ES-I3 (cell line): ENCODE data around the gene PPIA.

Experiments used
- H3K36me3 ChIP-seq: 2 replicates; pipeline ENCODE4 v1.6.1; 2013; ENCODE audit warnings: mild to moderate bottlenecking, low read length, control low read depth, moderate library complexity; ENCODE audit not compliant: insufficient read depth
- H3K4me1 ChIP-seq: 2 replicates; pipeline ENCODE4 v1.6.1; 2013; ENCODE audit warnings: mild to moderate bottlenecking, control low read depth, low read length; ENCODE audit not compliant: insufficient read depth
- H3K9ac ChIP-seq: 2 replicates; pipeline ENCODE4 v1.6.1; 2013; ENCODE audit warnings: low read depth, mild to moderate bottlenecking, low read length, moderate library complexity
- H3K9me3 ChIP-seq: 2 replicates; pipeline ENCODE4 v1.6.1; 2013; ENCODE audit warnings: mild to moderate bottlenecking, low read length, moderate library complexity; ENCODE audit not compliant: control insufficient read depth, insufficient read depth

Gene PPIA

DNA sequence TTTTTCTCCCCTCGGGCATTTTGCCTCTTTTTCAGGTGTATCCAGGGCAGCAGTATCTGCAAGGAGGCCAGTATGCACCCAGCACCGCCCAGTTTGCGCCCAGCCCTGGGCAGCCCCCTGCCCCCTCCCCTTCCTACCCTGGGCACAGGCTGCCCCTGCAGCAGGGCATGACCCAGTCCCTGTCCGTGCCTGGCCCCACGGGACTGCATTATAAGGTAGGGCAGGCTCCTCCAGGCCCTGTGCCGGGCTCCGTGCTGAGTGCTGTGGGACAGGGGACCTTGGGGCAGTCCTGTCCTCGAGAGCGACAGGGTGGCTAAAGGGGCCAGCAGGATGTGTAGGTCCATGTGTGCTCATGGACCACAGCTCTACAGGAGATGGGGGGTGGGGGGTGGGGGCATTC lies 37.2 kb upstream of the PPIA start:
- Histone ChIP-seq H3K9ac (no peak overlapping the region), H3K4me1 (peaks cover 2% of the 10 kb centered on the region; the same call in 1 of the 2 replicates), H3K36me3 (peaks cover 24% of the 10 kb centered on the region; the same call in 1 of the 2 replicates), H3K9me3 (no peaks in the 10 kb centered on the region)

DNA sequence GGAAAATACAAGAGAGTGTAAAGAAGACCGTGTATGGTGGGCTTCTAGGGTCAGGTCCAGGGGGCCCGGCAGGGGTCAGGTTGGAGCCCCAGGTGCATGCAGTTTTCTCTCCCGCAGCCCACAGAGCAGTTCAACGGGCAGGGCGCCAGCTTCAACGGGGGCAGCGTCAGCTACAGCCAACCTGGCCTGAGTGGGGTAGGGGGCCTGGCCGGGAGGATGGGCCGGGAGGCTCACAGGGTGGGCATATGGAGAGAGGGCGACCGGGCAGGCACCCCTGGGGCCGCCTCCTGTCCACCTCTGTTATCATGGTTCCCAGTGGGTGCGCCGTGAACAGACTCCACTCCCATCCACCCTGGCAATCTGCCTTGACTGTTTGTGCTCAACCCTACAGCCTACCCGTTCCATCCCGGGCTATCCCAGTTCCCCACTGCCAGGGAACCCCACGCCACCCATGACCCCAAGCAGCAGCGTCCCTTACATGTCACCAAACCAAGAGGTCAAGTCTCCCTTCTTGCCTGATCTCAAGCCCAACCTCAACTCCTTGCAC lies 36.4 kb upstream of the PPIA start:
- Histone ChIP-seq H3K36me3 (peaks cover 24% of the 10 kb centered on the region; the same call in 1 of the 2 replicates), H3K9ac (no peak overlapping the region), H3K4me1 (no peaks in the 10 kb centered on the region; the same call in 1 of the 2 replicates), H3K9me3 (no peaks in the 10 kb centered on the region)

DNA sequence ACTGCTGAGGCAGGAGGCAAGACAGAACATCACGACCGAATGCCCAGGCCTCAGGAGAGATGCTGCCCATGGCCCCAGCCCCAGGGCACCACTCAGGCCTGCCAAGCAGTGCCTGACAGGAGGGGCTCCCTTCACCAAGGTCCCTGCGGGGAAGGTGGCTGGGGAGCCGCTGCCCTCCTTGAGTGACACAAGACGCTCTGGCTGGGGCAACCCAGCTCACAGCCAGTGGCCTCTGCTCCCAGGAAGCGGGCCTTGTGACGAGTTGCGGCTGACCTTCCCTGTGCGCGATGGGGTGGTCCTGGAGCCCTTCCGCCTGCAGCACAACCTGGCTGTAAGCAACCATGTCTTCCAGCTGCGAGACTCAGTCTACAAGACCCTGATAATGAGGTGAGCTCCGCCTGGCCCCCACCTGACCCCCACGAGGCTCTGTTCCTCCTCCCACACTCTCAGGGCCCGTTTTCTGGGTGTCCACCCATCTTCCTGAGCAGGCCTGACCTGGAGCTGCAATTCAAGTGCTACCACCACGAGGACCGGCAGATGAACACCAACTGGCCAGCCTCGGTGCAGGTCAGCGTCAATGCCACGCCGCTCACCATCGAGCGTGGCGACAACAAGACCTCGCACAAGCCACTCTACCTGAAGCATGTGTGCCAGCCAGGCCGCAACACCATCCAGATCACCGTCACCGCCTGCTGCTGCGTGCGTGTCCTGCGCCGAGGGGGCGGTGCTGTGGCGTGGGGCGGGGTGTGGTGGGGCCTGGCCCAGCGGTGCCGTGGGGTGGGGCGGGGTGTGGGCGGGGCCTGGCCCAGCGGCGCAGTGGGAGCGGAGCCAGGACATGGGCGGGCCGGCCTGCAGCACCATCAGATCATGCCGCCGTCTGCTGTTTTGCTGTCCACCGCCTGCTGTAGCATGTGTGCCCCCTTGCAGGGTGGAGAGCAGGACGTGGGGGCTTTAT lies 35.0 kb upstream of the PPIA start:
- H3K9me3 ChIP-seq: no peaks in the 10 kb centered on the region
- no peaks in the 10 kb centered on the region for H3K4me1 ChIP-seq
- no peak overlapping the region for H3K9ac ChIP-seq
- H3K36me3 ChIP-seq: peaks cover 21% of the 10 kb centered on the region; the same call in 1 of the 2 replicates

DNA sequence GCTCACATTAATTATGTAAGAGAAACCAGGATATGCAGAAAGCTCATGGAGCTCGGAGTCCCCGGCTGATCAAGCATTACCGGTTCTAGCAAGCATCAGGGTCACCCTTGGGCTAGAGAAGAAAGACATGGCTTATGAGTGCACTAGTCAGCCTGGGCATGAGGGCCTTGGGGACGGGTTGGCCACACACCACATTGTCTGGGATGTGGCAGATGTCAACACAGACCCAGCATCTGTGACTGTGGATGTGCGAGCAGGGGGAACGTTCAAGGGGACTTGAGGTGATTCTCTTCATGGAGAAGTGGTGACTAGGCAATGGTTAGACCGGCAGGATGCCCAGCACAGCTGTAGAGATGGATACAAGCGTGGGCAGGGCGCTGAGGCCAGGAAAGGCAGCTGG lies 34.2 kb upstream of the PPIA start:
- Histone ChIP-seq H3K36me3 (peaks cover 17% of the 10 kb centered on the region; the same call in 1 of the 2 replicates), H3K4me1 (no peaks in the 10 kb centered on the region), H3K9ac (no peak overlapping the region)

DNA sequence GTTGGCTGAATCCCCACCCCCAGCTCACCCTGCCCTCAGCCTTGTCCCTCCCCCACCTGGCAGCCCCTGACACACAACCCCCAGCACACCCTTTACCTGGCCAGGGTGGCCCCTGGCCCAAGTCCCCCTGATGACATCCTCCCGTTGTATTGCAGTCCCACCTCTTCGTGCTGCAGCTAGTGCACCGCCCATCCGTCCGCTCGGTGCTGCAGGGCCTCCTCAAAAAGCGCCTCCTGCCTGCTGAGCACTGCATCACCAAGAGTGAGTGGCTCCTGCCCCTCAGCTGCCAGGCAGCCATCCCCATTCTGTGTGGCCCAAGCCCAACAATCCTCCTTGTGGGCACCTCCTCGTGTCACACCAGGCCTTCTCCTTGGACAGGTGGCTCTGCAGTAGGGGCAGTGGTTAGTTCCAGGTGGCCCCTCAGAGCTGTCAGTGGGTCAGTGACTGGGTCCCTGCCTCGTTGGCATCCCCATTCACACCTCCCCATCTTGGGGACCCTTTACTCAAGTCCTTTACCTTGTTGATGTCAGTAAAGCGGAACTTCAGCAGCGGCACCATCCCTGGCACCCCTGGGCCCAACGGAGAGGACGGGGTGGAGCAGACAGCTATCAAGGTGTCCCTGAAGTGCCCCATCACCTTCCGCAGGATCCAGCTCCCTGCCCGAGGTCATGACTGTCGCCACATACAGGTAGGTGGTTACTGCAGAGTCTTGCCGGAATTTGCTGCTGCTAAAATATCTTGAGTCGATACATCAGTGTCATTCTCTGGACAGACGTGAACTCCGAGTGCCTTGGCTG lies 33.6 kb upstream of the PPIA start:
- peaks cover 17% of the 10 kb centered on the region; the same call in 1 of the 2 replicates for H3K36me3 ChIP-seq
- no peak overlapping the region for H3K9ac ChIP-seq
- H3K9me3 ChIP-seq: no peaks in the 10 kb centered on the region

More for the DNA sequence above, 34.2 kb upstream of the PPIA start:
- no peaks in the 10 kb centered on the region for H3K9me3 ChIP-seq

DNA sequence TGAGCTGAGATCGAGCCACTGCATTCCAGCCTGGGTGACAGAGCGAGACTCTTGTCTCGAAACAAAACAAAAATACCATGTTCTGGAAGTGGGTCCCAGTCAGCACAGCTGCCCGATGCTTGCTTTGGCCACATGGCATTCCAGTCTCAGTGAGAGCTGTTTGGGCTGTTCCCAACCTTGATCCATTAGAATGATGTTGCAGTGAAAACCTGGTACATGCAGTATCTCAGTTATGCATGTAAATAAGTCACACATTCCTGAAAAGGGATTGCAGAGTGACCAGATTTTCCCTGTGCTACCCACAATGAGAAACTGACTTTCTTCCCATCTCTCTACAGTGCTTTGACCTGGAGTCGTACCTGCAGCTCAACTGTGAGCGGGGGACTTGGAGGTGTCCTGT lies 32.4 kb upstream of the PPIA start:
- no peak overlapping the region for H3K9ac ChIP-seq
- 0 out of 2 replicates have a peak, but pooled peaks cover 7% of the 10 kb centered on the region for H3K4me1 ChIP-seq
- H3K9me3 ChIP-seq: no peaks in the 10 kb centered on the region
- peaks cover 14% of the 10 kb centered on the region; the same call in 1 of the 2 replicates for H3K36me3 ChIP-seq

More for the DNA sequence above, 33.6 kb upstream of the PPIA start:
- H3K4me1 ChIP-seq: no peaks in the 10 kb centered on the region

DNA sequence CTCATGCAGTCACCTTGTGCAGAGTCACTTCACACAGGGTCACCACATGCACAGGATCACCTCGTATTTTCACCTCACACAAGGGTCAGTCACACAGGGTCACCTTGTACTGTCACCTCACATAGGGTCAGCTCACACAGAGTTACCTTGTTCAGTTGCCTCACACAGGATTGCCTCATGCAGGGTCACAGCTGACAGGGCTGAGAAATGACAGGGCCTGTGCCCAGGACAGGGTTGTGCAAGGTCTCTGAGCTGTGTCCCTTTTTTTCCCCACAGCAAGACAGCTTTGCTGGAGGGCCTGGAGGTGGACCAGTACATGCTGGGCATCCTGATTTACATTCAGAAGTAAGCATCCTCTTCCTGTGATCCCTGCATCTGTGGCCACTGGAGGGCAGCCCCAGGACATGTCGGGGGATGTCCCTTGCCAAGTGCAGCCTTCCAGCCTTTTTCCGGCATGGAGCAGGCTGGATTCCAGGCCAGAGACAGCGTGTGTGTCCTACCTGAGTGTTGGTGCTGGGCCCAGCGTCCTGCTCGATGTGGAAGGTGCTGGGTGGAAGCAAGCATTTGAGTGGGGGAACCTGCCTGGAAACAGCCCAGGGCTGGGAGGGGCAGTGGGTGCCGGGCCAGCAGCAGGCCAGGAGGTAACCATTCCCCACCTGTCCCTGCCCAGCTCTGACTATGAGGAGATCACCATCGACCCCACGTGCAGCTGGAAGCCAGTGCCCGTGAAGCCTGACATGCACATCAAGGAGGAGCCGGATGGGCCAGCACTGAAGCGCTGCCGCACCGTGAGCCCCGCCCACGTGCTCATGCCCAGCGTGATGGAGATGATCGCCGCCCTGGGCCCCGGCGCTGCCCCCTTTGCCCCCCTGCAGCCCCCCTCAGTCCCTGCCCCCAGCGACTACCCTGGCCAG lies 31.6 kb upstream of the PPIA start:
- Histone ChIP-seq H3K36me3 (peaks cover 14% of the 10 kb centered on the region; the same call in 1 of the 2 replicates), H3K9ac (no peak overlapping the region), H3K9me3 (no peaks in the 10 kb centered on the region), H3K4me1 (0 out of 2 replicates have a peak, but pooled peaks cover 7% of the 10 kb centered on the region)

DNA sequence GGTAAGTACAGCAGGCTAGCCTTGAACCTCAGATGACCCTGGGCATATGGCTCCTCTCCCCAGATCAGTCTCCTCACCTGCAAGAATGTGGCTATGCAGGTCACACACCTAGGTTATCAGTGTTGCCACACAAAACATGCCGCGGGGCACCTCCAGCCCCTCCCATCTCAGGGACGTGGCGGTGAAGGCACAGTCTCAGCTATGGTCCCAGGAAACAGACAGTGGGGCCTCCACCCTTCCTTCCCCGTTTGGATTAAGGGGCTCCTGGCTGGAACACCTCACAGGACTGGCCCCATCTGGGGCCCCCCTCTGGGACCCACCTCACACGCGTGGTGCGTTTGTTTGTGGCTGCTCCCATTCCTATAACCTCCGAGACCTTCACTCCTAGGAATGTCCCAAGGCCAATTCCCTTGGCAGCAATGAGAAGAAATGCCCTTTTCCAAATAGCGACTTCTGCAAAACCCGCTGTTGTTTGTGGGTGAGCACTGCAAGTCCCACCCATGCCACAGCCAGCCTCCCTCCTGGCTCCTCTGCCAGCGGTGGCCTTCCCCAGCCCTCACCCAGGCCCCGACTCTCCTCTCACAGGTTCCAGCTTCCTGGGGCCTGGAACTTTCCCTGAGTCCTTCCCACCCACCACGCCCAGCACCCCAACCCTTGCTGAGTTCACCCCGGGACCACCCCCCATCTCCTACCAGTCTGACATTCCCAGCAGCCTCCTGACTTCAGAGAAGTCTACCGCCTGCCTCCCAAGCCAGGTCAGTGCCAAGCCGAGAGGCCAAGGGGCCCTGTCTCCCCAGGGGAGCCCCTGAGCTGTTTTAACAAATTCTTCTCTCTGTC lies 30.7 kb upstream of the PPIA start:
- Histone ChIP-seq H3K9me3 (no peaks in the 10 kb centered on the region), H3K9ac (no peak overlapping the region), H3K36me3 (peaks cover 8% of the 10 kb centered on the region; the same call in 1 of the 2 replicates), H3K4me1 (0 out of 2 replicates have a peak, but pooled peaks cover 7% of the 10 kb centered on the region)

DNA sequence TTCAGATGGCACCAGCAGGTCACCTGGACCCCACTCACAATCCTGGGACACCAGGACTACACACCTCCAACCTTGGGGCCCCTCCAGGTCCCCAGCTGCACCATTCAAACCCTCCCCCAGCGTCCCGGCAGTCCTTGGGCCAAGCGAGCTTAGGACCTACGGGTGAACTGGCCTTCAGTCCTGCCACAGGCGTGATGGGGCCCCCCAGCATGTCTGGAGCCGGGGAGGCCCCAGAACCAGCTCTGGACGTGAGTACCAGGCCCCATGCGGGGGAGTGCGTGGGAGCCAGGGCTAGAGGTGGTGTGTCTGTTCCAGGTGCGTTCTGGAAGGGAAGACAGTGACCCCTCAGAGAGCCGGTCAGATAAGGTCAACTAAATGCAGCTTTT lies 30.1 kb upstream of the PPIA start:
- H3K36me3 ChIP-seq: peaks cover 8% of the 10 kb centered on the region; the same call in 1 of the 2 replicates
- 0 out of 2 replicates have a peak, but pooled peaks cover 7% of the 10 kb centered on the region for H3K4me1 ChIP-seq

DNA sequence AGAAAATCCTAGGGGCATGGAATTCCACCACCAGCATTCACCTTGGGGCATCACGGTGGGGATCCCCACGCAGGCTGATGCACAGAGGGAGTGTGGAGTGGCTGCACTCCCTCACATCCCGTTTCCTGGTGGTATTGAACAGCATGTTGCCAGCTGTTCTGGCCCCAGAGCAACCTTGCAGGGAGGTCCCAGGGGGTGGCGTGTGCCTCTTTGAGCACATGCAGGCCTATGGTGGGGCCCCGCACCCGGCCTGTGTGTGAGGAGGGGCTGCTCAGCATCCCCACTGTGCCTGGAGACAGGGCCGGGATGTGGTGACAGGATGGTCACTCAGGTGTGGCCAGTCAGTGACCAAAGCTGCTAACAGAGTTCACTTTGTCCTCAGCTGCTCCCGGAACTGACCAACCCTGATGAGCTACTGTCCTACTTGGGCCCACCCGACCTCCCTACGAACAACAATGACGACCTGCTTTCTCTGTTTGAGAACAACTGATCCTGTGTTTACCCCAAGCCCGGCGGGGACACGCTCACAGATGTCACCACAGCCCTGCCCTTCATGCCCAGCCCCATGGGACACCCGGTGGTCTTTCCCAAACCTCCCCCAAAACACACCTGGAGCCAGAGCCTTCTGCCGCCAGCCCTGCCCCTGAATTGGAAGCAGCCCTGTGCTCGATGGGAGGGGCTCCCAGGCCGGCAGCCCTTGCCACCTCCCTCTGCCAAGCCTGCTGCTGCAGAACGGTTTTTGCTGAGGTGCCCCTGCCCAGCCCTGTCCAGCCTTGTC lies 29.2 kb upstream of the PPIA start:
- Histone ChIP-seq H3K4me1 (0 out of 2 replicates have a peak, but pooled peaks cover 7% of the 10 kb centered on the region), H3K9ac (no peak overlapping the region), H3K9me3 (no peaks in the 10 kb centered on the region), H3K36me3 (peaks cover 8% of the 10 kb centered on the region; the same call in 1 of the 2 replicates)

More for the DNA sequence above, 30.1 kb upstream of the PPIA start:
- Histone ChIP-seq H3K9ac (no peak overlapping the region), H3K9me3 (no peaks in the 10 kb centered on the region)

DNA sequence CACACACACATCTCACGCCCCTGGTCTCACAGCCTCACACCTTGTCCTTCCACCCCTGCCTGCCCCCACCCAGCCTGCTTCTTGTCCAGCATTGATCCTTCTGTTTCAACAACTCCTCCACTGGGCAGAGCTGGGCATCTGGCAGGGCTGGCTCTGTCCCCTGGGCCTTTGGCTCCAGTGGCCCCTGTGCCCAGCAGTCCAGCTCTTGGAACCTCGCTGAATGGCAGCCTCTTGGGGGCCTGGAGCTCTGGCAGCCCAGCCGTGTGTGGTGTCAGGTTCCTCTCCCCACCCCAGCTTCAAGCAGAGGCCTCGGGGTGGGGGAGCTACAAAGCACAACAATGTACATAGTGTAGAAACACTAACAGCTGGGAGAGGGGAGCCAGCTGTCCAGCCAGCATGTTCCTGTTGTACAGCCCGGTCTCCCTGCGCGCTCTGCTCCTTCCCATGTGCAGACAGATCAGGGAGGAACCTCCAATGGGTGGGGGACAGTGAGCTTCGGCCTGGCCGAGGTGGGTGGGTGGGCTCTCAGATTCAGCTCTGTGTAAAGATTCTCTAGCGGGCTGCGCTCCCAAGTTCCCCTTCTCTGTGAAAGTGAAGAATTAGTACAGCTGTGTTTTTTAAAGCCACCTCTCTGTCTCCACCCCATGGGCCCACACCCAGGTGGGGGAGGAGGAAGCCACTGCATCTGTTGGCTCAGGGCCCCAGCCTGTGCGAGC lies 28.4 kb upstream of the PPIA start:
- H3K36me3 ChIP-seq: peaks cover 8% of the 10 kb centered on the region; the same call in 1 of the 2 replicates
- H3K9ac ChIP-seq: no peak overlapping the region

More for the DNA sequence above, 28.4 kb upstream of the PPIA start:
- Histone ChIP-seq H3K4me1 (0 out of 2 replicates have a peak, but pooled peaks cover 7% of the 10 kb centered on the region), H3K9me3 (no peaks in the 10 kb centered on the region)
